Putamen (tissue), 1 donor: ENCODE data around the gene FAR1.
"Not testable (repeated sequence)": the region's sequence is repeated elsewhere in the genome, so short reads cannot be mapped to it uniquely, and the experiment has no call there.

Source experiments
- DNase-seq: peaks from one replicate; pipeline ENCODE4 v3.0.0-alpha.2; 2016; ENCODE audit warnings: low spot score

FAR1 gene

DNA sequence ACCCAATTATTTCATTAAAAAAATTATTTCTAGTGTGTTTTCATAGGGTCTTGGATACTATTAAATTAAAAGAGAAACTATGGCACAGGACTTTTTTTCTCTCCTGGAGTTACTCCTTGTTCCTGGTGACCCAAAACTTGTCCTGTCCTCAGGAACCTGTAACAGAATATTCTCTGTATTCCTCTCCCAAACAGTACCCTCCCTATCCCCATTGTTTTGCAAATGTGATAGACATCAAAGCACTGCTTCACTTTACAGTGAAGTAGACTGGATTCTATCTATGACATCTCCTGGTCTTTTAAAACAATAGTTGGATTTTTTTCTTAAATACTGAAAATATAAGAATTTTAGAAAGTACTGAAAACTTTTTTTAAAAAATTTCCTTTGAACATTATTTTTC lies 37.2 kb downstream of the FAR1 start:
- no peak for DNase-seq

- DNase-seq: no peak
Measured at GRCh38 chr11:13713982-13714381, 45.5 kb downstream of the FAR1 start.

- DNase-seq: no peak
Measured at GRCh38 chr11:13717331-13717730, 48.9 kb downstream of the FAR1 start.

- no peak for DNase-seq
Measured at GRCh38 chr11:13718394-13718793, 49.9 kb downstream of the FAR1 start.

DNA sequence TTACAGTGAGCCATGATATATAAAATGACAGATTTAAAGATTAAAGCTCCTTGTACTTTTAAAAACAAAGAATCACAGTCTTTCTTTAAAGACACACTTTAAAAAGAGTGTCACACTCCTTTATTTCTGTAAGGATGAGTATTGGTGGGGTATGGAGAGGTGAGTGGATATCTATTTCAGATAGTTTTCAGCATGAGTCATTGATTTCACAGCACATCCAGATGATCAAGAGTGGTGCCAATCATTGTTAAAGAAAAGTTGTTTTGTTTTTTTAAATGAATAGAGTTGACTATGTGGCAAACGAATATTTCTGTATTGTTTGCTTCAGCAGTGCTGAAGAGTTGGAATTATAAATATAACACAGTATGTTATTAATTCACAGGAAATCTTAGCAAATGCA lies 52.5 kb downstream of the FAR1 start:
- DNase-seq: no peak

- no peak for DNase-seq
Measured at GRCh38 chr11:13721760-13722159, 53.3 kb downstream of the FAR1 start.

GRCh38 chr11:13726456-13726855 lies 58.0 kb downstream of the FAR1 start:
- DNase-seq: no peak

- no peak for DNase-seq
Measured at GRCh38 chr11:13728076-13728475, 59.6 kb downstream of the FAR1 start.

DNA sequence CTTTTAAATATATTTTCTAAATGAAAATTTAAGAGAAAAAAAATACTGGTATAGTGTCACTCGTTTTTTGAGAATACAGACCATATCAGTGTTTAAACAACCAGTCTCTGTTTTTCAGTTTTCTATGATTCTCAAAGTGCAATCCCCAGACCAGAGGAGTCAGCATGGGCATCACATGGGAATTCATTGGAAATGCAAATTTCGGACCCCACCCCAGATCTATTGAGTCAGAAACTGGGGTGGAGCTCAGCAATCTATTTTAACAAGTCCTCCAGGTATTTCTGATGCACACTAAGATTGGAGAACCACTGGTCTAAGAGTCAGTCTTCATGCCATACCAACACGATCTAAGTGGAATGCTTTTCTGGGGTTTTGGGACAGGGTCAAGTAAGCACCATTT lies 66.1 kb downstream of the FAR1 start:
- no peak for DNase-seq

- no peak for DNase-seq
Measured at GRCh38 chr11:13745165-13745564, 76.7 kb downstream of the FAR1 start.

GRCh38 chr11:13753316-13753715 lies 84.8 kb downstream of the FAR1 start:
- DNase-seq: not testable (repeated sequence)

GRCh38 chr11:13759050-13759449 lies 90.6 kb downstream of the FAR1 start:
- no peak for DNase-seq

DNA sequence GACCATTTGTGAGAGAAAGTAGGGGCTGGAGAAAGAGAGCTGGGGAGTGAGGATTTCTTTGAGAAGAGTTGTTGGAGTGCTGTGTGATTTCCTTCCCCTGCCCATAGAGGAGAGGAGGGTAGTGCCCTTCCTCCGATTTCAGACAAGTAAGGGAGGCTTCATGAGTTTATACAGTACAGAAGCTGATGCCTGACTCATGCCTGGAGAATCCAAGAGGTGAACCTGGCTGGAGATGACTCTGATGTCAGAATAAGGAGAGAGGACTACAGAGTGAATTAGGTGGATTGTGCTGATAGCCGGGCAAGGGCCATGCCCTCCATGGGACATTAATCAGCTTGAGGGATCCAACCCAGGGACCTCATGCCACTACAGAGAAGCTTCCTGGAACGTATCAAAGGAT lies 91.6 kb downstream of the FAR1 start:
- no peak for DNase-seq

GRCh38 chr11:13761250-13761649 lies 92.8 kb downstream of the FAR1 start:
- no peak for DNase-seq

- no peak for DNase-seq
Measured at GRCh38 chr11:13761716-13762115, 93.2 kb downstream of the FAR1 start.

GRCh38 chr11:13762718-13763117 lies 94.2 kb downstream of the FAR1 start:
- DNase-seq: no peak

DNA sequence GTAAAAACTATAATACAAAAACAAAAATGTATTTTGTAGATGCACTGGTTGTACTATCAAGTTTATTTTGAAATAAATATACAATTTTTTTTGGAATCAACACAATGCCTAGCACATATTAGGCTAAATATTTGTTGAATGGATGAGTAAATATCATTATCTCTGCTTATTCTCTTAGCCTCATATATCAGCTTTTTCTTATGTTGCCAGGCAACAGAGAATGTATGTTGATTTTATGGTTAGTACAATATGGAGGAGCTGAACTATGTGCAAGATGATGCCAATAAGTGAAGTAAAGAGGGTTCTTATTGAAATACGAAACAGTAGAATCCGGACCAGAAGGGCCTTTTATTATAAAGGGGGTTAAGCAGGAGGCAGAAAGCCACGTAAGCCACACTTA lies 94.9 kb downstream of the FAR1 start:
- DNase-seq: no peak

- no peak for DNase-seq
Measured at GRCh38 chr11:13765886-13766285, 97.4 kb downstream of the FAR1 start.

GRCh38 chr11:13767471-13767870 lies 99.0 kb downstream of the FAR1 start:
- no peak for DNase-seq

DNA sequence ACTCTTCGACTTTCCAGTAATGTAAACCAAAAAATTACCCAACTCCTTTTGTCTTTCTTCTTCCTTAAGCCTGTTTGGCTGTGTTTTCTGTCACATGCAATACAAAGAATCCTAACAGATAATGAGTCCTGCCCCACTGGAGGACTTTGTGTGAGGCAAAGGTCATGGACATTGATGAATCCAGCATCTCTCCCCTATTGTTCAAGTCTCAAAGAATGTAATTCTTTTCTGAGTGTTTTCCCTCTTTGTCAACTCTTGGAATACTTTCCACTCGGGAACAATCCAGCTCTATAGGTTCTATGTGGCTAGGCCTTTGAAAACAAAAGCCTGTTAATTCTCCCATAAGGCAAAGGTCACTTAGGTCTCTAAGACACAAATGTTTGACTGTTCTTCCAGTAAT lies 100.7 kb downstream of the FAR1 start:
- no peak for DNase-seq

DNA sequence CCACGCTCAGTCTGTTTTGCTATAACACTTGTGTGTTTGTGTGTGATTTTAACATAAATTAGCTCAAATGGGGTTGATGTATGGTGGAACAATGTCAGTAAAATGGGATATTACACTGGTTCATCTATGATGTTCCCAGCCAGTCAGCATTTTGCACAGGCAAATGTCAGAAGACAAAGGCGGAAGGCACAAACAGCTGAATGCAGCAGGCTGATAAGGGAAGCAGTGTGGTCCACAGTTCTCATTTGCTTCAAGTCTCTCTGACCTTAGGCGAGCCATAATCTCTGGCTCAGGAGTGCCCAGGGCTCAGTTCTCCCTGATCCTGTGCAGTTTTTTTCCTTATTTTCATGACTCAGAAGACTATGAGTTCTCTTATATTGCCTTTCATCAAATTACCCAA lies 102.7 kb downstream of the FAR1 start:
- DNase-seq: no peak

DNA sequence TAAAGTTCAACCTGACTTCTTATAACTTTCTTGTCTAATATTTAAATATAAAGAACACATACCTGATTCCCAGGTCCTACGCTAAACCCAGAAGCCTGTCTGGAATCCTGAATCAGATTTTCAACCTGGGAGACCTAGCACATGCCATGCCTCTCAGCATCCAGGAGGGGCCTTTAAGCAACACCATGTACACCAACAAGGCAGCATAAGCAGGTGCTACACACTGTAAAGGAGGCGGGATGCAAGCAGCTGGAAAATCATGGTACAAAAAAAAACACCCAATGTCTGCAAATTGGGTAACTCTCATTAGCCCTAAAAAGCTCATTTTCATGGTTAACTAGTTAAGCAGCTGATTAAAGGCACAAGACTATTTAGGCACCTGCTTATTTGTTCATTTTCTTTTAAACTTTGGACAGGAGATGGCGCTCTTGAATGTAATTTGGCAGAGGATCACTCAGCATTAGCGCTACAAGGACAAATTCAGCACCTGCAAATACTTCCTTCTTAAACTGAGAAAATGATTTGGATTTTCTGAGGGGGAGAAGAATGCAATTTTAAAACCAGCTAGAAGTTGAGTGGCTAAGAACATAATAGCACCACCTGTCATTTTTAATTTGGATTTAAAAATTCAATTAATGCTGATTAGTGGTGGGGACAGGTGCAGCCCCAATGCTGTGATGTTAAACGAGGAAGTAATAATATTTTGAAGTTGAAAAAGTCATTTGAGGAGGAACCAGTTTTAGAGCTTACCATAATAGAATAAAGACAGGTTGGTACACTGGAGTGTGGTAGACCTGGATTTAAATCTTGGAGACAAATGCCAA lies 104.0 kb downstream of the FAR1 start:
- DNase-seq: peak; percentile 61

GRCh38 chr11:13775471-13775870 lies 107.0 kb downstream of the FAR1 start:
- no peak for DNase-seq

DNA sequence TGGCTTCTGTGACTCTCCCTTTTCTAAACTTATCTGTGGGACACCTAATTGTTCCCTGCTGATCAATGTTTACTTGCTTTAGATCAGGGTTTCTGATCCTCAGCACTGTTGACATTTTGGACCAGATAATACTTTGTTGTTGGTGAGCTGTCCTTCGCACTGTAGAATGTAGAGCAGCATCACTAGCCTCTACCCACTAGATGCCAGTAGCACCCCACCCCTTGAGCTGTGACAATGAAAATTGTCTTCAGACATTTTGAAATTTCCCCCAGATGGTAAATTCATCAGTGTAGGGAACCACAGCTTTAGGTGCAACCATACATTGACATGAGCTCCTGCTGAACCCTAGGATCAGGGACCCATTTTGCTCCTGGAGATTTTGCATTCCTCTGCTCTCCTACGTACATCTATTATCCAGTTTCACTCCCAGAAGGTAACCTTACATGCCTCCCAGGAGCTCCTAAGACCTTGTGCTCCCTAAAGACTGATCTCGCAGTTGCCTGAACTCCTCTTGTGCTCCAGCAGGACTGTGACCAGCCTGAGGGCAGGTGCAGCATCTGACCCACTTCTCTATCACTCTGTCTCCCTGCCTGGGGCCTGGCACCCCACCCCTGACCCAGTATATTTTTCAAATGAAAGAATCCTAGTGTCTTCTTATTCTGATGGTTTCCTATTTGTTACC lies 107.8 kb downstream of the FAR1 start:
- no peak for DNase-seq
